Motor neuron (in vitro differentiated cells): ENCODE data around the gene ATP2C2. TPM values are rescaled to one million over a fixed set of nuclear protein-coding genes. Genes with fewer than 3 reads are reported as not detected.
"Not testable (repeated sequence)": the region's sequence is repeated elsewhere in the genome, so short reads cannot be mapped to it uniquely, and the experiment has no call there.

Experiments used
- ATAC-seq, 8 experiments: fragments of 200-7000 bp; cut with Tn5 transposase; replicated peaks in 6 of 8; 2 replicates each; pipeline ENCODE4 v1.8.0; 2021; ENCODE audit warnings: mild to moderate bottlenecking in 8 of 8, moderate library complexity in 8 of 8
- H3K27ac ChIP-seq, 2 donors: fragments of 250-450 bp; sonication (Bioruptor Pico); 2 replicates each; pipeline ENCODE4 v1.9.0; 2021; ENCODE audit warnings: antibody characterized with exemption in 2 of 2, mild to moderate bottlenecking in 2 of 2, moderate library complexity in 1 of 2
- H3K4me1 ChIP-seq, 2 donors: fragments of 250-450 bp; sonication (Bioruptor Pico); replicated peaks in 1 of 2; 2 replicates each; pipeline ENCODE4 v1.6.1; 2021; ENCODE audit warnings: antibody characterized with exemption in 2 of 2, mild to moderate bottlenecking in 2 of 2, moderate library complexity in 1 of 2
- H3K4me3 ChIP-seq, 5 donors: fragments of 250-450 bp; sonication (Bioruptor Pico); 2 replicates each; pipeline ENCODE4 v1.9.0; 2021; ENCODE audit warnings: antibody characterized with exemption in 5 of 5, mild to moderate bottlenecking in 5 of 5, moderate library complexity in 4 of 5
- WGBS, 10 experiments: fragments of 450-650 bp; shearing (Covaris generic); methylation state at CpG; one replicate each; pipeline ENCODE4 v1.0.0; 2022; 5-methylcytosine and 5-hydroxymethylcytosine counted together
- in situ Hi-C, 9 experiments: fragments of 400-800 bp; cut with MboI; loops; one replicate each; pipeline ENCODE4 v1.15.0; 2021; ENCODE audit warnings: low sequenced_read_pairs in 9 of 9, low pct_unique_long_range_greater_than_20kb in 2 of 9; ENCODE audit not compliant: unreplicated experiment in 9 of 9
- total RNA-seq, 8 experiments: library from RNA; unstranded; fragments of 300-600 nt; gene quantifications; 2 replicates each; pipeline versions ENCODE4 v1.2.3 to v1.2.4, GENCODE V29; 2022

ATP2C2 gene
- total RNA-seq, 8 experiments from 2014 or later = 0.61 to 2.6 (median 1.3) TPM

DNA sequence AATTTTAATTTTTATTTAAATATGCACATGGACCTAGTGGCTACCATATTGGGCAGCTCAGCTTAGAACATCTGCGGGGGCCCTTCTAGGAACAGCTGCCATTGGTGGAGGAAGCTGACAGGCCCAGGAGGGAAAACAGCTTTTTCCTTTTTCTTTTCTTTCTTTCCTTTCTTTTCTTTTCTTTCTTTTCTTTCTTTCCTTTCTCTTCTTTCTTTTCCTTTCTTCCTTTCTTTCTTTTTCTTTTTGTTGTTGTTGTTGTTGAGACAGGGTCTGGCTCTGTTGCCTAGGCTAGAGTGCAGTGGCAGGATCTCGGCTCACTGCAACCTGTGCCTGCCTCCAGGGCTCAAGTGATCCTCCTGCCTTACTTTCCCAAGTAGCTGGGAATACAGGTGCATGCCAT lies 43.4 kb downstream of the ATP2C2 start:
- Histone ChIP-seq H3K27ac (no peak overlapping the region), H3K4me3 (no peak overlapping the region), H3K4me1 (peaks cover 19 to 33% of the 10 kb centered on the region in 2 donors)
- no peak for ATAC-seq
- in situ Hi-C loops = no loop called here
- 85 to 100% (median 91%) methylated on average over 1 to 2 of the region's 2 CpGs; no CpG with 5 or more reads in 2 of the 10 experiments for WGBS, 10 experiments

DNA sequence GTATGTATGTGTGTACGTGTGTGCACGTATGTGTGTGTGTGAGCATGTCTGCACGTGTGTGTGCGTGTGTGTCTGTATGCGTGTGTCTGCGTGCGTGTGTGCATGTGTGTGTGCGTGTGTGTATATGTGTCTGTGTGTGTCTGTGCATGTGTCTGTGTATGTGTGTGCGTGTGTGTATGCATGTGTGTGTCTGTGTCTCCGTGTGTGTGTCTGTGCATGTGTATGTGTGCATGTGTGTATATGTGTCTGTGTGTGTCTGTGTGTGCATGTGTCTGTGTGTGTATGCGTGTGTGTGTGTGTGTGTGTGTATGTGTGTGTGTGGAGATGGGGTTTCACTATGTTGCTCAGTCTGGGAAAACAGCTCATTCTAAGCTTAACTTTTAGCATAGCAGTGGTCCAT lies 43.9 kb downstream of the ATP2C2 start:
- ATAC-seq = no peak
- H3K27ac ChIP-seq = no peak overlapping the region
- in situ Hi-C loops = no loop called here
- H3K4me1 ChIP-seq = peaks cover 20 to 33% of the 10 kb centered on the region in 2 donors
- H3K4me3 ChIP-seq = no peak overlapping the region
- 49 to 90% (median 70%) methylated on average over 2 to 9 of the region's 11 CpGs; no CpG with 5 or more reads in 3 of the 10 experiments for WGBS, 10 experiments

DNA sequence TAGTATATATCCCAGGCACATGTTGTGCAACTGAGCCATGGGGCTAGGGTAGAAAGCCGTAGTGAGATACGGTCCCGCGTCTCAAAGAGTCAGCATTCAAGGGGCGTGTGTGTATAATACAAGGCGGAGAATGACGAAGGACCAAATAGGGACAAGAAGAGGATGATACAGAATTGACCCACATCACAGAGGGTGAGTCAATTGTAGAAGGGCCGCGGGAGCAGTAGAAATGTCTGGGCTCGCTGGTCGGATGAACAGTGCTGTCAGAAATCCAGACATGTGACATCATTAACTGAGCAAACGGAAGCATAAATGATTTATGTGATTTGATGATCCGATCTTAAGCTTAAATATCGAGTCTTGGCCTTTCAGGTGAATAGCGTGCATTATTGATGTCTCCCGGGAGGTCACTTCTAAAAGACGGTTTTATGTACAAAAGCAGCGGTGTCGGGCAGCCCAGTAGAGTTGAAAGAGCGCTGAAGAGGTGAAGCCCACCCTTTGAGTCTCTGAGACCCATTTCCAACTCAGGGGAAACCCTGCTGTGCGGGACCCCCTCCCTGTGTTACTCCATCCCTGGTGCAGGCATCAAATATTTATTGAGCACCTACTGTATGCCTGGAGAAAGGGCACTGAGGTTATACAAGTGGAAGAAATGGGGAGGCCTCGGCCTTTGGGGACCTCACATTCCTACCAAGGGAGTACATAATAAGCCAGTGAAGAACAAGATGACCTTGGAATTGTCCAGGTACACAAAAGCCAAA lies 45.1 kb downstream of the ATP2C2 start:
- ATAC-seq = peak in 4 of 8 experiments; percentile 39 to 69 (median 54)
- H3K4me3 ChIP-seq = no peak overlapping the region
- H3K4me1 ChIP-seq = peaks cover 16 to 32% of the 10 kb centered on the region in 2 donors
- WGBS, 10 experiments = 26 to 100% (median 81%) methylated on average over 3 to 16 of the region's 22 CpGs
- in situ Hi-C loops = no loop called here
- H3K27ac ChIP-seq = no peak overlapping the region

DNA sequence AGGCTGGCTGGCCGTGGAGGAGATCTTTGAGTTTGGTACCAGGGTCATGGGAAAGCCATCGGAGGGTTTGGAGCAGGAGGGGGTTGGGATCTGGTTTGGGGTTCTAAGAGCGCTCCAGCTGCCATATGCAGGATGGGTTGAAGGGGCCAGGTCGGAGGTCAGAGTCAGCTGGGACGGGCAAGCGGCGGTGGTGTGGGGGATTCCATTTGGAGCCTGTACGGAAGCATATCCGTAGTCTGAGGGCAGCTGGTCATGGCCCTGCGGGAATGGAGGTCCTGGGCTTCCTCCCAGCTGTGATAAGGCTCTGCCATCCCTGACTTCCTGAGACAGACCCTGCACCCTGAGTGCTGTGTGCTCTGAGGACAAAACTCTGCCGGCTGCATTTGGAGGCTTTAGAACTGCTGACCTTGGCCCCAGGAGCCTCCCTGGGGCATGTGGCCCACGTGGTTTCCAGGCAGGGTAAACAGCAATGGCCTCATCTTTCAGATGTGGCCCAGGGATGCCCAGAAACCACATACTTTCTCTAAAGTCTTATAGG lies 46.5 kb downstream of the ATP2C2 start:
- in situ Hi-C loops = no loop called here
- Histone ChIP-seq H3K4me3 (no peak overlapping the region), H3K27ac (no peak overlapping the region), H3K4me1 (peaks cover 7 to 24% of the 10 kb centered on the region in 2 donors)
- ATAC-seq = peak in 5 of 8 experiments; percentile 13 to 59 (median 17)
- WGBS, 10 experiments = 0 to 65% (median 50%) methylated on average over 1 to 7 of the region's 12 CpGs; no CpG with 5 or more reads in 5 of the 10 experiments

DNA sequence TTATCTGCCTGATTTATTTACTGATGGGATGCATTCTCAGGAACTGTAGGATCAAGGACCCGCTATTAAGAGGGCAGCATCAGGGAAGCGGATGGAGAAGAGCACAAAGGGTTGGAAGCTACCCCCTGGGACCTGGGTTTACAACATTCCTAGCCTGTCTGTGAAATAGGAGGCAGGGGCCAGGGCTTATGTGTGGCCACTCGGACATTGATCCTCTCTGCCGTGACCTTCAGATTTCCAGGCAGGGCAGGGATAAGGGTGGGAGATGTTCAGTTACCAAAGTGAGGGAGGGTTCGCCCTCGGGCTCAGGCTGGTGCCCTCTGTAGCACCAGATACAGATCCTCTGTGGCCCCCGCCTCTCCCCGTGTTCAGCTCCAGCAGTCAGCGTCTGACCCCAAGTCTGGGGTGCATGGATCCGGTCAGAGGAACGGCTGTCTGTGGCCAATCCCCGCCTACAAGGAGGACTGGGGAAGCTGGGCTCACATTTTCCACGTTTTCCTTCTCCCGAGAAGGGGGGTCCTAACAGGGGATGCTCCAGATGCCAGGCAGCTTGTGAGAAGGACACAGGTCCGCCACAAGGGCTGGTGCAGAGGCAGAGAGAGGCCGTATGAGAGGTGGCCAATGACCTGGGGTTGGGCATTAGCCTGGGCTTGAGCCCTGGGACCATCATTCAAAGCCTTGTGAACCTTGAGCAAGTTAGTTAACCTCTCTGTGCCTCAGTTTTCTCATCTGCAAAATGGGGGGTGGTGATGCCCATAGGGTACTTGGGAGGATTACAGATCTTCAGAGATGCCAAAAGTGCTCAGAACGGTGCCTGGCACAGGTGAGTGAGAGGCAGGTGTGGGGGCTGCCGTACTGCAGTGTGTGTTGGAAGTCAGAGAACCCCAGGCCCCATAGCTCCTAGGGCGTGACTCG lies 48.3 kb downstream of the ATP2C2 start:
- peaks cover 7 to 21% of the 10 kb centered on the region in 2 donors for H3K4me1 ChIP-seq
- peak overlapping the region in 1 of 2 donors; percentile 32 for H3K27ac ChIP-seq
- WGBS, 10 experiments = 38 to 93% (median 58%) methylated on average over 2 to 5 of the region's 20 CpGs; no CpG with 5 or more reads in 3 of the 10 experiments
- in situ Hi-C loops = no loop called here
- peak in 3 of 8 experiments; percentile 24 to 83 (median 47) for ATAC-seq
- H3K4me3 ChIP-seq = no peak overlapping the region

DNA sequence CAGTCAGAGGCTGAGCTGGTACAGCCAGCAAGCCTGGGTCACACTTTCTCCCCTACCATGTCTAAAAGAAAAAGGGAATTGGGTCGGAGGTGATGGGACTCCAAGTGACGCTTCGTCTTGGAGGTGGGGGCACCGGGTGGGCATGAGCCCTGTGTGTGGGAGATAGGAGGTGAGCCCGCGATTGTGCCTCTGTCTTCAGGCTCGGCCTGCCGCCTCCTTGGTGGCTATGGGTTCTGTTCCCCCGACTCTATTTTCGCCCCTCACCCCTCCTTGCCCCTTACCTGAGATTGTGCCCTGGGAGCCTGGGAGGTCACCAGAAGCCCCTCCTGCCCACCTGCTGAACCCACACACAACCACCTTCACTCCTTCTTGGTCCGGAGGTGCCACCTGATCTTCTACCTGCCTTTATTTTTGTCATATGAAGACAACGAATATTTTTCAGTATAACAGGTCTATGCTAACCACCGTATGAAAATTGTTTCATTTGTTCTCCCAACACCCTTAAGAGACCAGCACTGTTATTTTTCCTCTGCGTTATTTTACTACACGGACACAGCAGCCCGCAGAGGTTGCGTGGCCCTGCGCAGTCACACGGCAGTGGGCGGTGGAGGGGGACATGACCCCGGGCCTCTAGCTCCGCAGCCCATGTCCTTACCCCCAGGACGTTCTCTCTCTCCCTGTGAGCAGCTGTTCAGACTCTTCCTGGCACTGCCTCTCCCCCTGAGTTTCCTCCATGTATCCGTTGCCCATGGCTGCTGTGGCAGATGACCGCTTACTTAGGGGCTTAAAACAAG lies 49.9 kb downstream of the ATP2C2 start:
- Histone ChIP-seq H3K4me3 (no peak overlapping the region), H3K27ac (no peak overlapping the region), H3K4me1 (peaks cover 7 to 16% of the 10 kb centered on the region in 2 donors)
- WGBS, 10 experiments = 50 to 98% (median 88%) methylated on average over 1 to 11 of the region's 25 CpGs; no CpG with 5 or more reads in 1 of the 10 experiments
- in situ Hi-C loops = no loop called here
- ATAC-seq = no peak

DNA sequence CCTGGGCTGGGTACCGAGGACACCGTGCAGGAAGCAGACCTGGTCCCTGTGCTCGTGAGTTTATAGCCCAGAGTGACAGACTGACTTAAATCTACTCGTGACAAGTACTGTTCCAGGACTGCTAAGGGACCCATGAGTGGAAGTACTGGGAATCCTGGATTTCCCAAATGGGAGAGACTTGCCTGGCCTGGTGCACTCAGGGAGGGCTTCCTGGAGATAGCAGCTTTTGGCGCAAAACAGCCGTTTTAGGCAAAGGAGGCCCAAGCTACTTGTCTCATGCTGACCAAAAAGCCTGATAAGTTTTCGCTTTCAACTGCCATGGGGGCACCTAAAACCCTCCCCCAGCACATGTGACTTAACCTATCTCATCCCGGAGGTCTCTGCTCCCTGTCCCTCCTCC lies 51.4 kb downstream of the ATP2C2 start:
- ATAC-seq = no peak
- in situ Hi-C loops = no loop called here
- WGBS, 10 experiments = 0 to 100% (median 92%) methylated on average over 1 to 4 of the region's 8 CpGs; no CpG with 5 or more reads in 3 of the 10 experiments
- H3K4me1 ChIP-seq = peaks cover 9 to 13% of the 10 kb centered on the region in 2 donors
- H3K27ac ChIP-seq = no peak overlapping the region
- H3K4me3 ChIP-seq = no peak overlapping the region

DNA sequence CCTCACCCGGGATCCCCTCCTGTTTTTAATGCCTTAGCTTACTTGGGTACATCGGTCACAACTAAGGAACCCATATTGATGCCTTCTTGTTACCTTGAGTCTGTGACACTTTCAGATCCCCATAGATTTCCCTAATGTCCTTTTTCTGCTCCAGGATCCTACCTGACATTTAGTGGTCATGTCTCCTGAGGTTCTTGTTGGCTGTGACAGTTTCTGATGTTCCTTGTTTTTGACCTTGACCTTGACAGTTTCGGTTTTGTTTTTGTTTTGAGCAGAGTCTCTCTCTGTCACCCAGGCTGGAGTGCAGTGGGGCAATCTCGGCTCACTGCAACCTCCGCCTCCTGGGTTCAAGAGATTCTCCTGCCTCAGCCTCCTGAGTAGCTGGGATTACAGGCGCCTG lies 52.2 kb downstream of the ATP2C2 start:
- peaks cover 9 to 10% of the 10 kb centered on the region in 2 donors for H3K4me1 ChIP-seq
- 33 to 97% (median 80%) methylated on average over 1 to 6 of the region's 6 CpGs; no CpG with 5 or more reads in 1 of the 10 experiments for WGBS, 10 experiments
- in situ Hi-C loops, H3K27ac ChIP-seq, H3K4me3 ChIP-seq, ATAC-seq: not testable (repeated sequence)

DNA sequence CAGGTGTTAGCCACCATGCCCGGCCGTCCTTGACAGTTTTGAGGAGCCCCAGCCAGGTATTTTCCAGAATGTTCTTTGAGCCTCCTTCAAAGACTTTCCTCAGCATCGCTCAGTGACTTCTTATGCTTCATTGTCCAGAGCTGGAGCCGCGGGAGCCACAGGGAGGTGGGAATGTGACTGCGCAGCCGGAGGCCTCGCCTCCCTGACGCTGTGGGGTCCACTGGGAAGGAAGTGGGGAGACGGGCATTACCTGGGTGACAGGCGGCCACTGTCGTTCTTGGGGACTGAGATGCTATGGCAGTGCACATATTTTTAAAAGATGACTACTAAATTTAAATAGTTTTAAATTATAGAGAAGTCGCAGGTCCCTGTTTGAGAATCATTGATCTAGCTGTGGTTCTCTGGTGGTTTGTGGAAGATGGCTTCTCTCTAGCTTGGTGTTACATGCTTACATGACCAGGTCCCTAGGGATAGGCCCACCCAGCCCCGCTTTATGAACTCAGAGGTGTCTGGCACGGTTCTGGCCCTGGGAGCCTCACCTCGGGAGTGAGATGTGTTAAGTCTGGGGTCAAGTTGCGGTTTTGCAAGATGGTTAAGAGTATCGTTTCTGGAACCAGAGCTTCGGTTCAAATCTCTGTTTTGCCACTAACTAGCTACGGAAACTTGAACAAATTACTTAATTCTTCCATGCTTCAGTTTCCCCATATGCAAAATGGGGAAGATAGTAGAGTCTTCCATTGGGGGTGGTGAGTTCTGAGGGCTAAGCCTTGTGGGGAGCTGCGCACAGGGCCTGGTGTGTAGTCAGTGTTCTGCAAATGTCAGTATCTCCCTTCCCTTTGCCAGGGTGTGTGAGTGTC lies 53.0 kb downstream of the ATP2C2 start:
- peaks cover 5 to 8% of the 10 kb centered on the region in 2 donors for H3K4me1 ChIP-seq
- in situ Hi-C loops = no loop called here
- 36 to 100% (median 90%) methylated on average over 2 to 8 of the region's 21 CpGs; no CpG with 5 or more reads in 1 of the 10 experiments for WGBS, 10 experiments
- H3K27ac ChIP-seq = no peak overlapping the region
- no peak overlapping the region for H3K4me3 ChIP-seq
- ATAC-seq = no peak

DNA sequence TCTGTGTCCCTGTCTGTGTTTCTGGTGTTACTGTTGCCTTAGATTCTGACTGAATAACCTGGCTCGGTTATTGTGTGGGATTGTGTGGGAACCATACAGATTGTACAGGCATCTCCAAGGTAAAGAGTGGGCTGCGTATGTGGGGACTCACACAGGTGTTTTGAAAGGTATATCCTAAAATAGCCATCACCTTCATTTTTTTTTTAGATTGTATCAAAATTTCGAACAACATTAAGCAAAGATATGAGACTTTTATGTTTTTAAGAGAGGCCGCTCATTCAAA lies 53.5 kb downstream of the ATP2C2 start:
- Histone ChIP-seq H3K27ac (no peak overlapping the region), H3K4me3 (no peak overlapping the region), H3K4me1 (peaks cover 0 to 3% of the 10 kb centered on the region in 2 donors)
- WGBS, 10 experiments = 67 to 100% (median 91%) methylated on average over 1 to 4 of the region's 4 CpGs; no CpG with 5 or more reads in 1 of the 10 experiments
- no peak for ATAC-seq
- in situ Hi-C loops = no loop called here

DNA sequence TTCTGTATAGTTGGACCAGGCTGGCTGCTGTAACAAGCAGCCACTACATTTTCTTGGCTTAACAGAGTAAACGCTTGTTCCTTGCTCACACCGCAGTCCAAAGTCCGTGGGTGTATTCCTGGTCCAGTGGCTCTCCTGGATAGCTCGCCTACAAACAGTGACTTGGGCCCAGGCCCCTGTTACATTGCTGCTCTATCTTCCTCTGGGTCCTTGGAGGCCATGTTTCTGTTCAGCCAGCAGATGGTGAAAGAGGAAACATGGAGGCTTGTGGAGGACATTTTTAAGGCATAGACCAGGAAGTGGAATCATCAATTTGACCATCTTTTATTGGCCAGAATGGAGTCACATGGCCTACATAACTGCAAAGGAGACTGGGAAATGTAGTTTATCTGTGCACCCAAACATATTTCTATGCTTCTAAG lies 55.1 kb downstream of the ATP2C2 start:
- peak in 5 of 8 experiments; percentile 48 to 77 (median 76) for ATAC-seq
- in situ Hi-C loops = no loop called here
- Histone ChIP-seq H3K4me1 (peaks cover 0 to 2% of the 10 kb centered on the region in 2 donors), H3K27ac (no peak overlapping the region), H3K4me3 (no peak overlapping the region)
- WGBS, 10 experiments = 0 to 100% (median 83%) methylated on average over 1 to 4 of the region's 4 CpGs; no CpG with 5 or more reads in 6 of the 10 experiments
